Tibial nerve (tissue), 4 donors: ENCODE results near the gene S100A13.
"Not testable (repeated sequence)": the region's sequence is repeated elsewhere in the genome, so short reads cannot be mapped to it uniquely, and the experiment has no call there.

Source experiments
- EP300 ChIP-seq, 2 donors: sonication (generic); formaldehyde crosslinking; IDR thresholded peaks; one replicate each; pipeline ENCODE4 v1.6.1; 2017; ENCODE audit warnings: antibody characterized with exemption in 2 of 2, mild to moderate bottlenecking in 1 of 2
- TF ChIP-seq, protein P1 (sequence below), 5 experiments: fragments of 200-600 bp in 3 of 5; fragments of 450-650 bp in 2 of 5; sonication (generic) in 3 of 5; IDR thresholded peaks; one replicate each; pipeline ENCODE4 v1.5.1; 2016 to 2019; ENCODE audit warnings: antibody characterized with exemption in 5 of 5, mild to moderate bottlenecking in 3 of 5, moderate library complexity in 2 of 5

DNA sequence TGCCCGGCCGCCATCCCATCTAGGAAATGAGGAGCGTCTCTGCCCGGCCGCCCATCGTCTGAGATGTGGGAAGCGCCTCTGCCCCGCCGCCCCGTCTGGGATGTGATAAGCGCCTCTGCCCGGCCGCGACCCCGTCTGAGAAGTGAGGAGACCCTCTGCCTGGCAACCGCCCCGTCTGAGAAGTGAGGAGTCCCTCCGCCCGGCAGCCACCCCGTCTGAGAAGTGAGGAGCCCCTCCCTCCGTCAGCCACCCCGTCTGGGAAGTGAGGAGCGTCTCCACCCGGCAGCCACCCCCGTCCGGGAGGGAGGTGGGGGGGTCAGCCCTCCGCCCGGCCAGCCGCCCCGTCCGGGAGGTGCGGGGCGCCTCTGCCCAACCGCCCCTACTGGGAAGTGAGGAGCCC, 44.5 kb downstream of the S100A13 start:
- TF ChIP-seq, protein P1, sequence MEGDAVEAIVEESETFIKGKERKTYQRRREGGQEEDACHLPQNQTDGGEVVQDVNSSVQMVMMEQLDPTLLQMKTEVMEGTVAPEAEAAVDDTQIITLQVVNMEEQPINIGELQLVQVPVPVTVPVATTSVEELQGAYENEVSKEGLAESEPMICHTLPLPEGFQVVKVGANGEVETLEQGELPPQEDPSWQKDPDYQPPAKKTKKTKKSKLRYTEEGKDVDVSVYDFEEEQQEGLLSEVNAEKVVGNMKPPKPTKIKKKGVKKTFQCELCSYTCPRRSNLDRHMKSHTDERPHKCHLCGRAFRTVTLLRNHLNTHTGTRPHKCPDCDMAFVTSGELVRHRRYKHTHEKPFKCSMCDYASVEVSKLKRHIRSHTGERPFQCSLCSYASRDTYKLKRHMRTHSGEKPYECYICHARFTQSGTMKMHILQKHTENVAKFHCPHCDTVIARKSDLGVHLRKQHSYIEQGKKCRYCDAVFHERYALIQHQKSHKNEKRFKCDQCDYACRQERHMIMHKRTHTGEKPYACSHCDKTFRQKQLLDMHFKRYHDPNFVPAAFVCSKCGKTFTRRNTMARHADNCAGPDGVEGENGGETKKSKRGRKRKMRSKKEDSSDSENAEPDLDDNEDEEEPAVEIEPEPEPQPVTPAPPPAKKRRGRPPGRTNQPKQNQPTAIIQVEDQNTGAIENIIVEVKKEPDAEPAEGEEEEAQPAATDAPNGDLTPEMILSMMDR (IDR thresholded peaks at IDR 0.05), result not testable (repeated sequence)
- TF ChIP-seq EP300 (IDR thresholded peaks at IDR 0.05), result not testable (repeated sequence)
